ENCODE data around the gene KCNK13.
"Not testable (repeated sequence)": the region's sequence is repeated elsewhere in the genome, so short reads cannot be mapped to it uniquely, and the experiment has no call there.

The KCNK13 gene

GRCh38 chr14:90060965-90061684, 669 bp upstream of the KCNK13 start:
- DNase-seq: no peak

- peak in 1 of 14 donors; percentile 16 for DNase-seq
Measured at GRCh38 chr14:90062127-90062794, 467 bp downstream of the KCNK13 start.

GRCh38 chr14:90062822-90063539, 1.2 kb downstream of the KCNK13 start:
- peak in 1 of 14 donors; percentile 12 for DNase-seq

GRCh38 chr14:90072350-90072749, 10.6 kb downstream of the KCNK13 start:
- DNase-seq: no peak

GRCh38 chr14:90079576-90079975, 17.8 kb downstream of the KCNK13 start:
- DNase-seq: no peak

- DNase-seq: peak in 6 of 14 donors; percentile 22 to 55 (median 42)
Measured at GRCh38 chr14:90087433-90087832, 25.6 kb downstream of the KCNK13 start.

GRCh38 chr14:90088176-90088575, 26.4 kb downstream of the KCNK13 start:
- DNase-seq: no peak

GRCh38 chr14:90089486-90089885, 27.7 kb downstream of the KCNK13 start:
- not testable (repeated sequence) for DNase-seq

GRCh38 chr14:90091393-90091792, 29.6 kb downstream of the KCNK13 start:
- DNase-seq: no peak

- DNase-seq: no peak
Measured at GRCh38 chr14:90093942-90094595, 32.3 kb downstream of the KCNK13 start.

- DNase-seq: no peak
Measured at GRCh38 chr14:90095096-90095495, 33.3 kb downstream of the KCNK13 start.

GRCh38 chr14:90096566-90096965, 34.8 kb downstream of the KCNK13 start:
- DNase-seq: no peak

GRCh38 chr14:90103808-90104207, 42.0 kb downstream of the KCNK13 start:
- DNase-seq: no peak

- DNase-seq: peak in 4 of 14 donors; percentile 7 to 65 (median 14)
Measured at GRCh38 chr14:90105756-90106155, 44.0 kb downstream of the KCNK13 start.

- DNase-seq: peak in 1 of 14 donors; percentile 14
Measured at GRCh38 chr14:90107789-90108188, 46.0 kb downstream of the KCNK13 start.

- DNase-seq: no peak
Measured at GRCh38 chr14:90109858-90110257, 48.1 kb downstream of the KCNK13 start.

GRCh38 chr14:90111895-90112534, 50.2 kb downstream of the KCNK13 start:
- DNase-seq: no peak

- no peak for DNase-seq
Measured at GRCh38 chr14:90114554-90114953, 52.8 kb downstream of the KCNK13 start.

- DNase-seq: no peak
Measured at GRCh38 chr14:90115780-90116179, 54.0 kb downstream of the KCNK13 start.

GRCh38 chr14:90116444-90116843, 54.6 kb downstream of the KCNK13 start:
- DNase-seq: no peak

- DNase-seq: no peak
Measured at GRCh38 chr14:90118027-90118426, 56.2 kb downstream of the KCNK13 start.

GRCh38 chr14:90126260-90126659, 64.5 kb downstream of the KCNK13 start:
- no peak for DNase-seq
